Breast epithelium (tissue), 4 donors: ENCODE data around the gene MAGIX. TPM values are rescaled to one million over a fixed set of nuclear protein-coding genes. Genes with fewer than 3 reads are reported as not detected.

Source experiments
- DNase-seq, 2 donors: peaks; one replicate each; pipeline ENCODE4 v3.0.0-alpha.2; 2019; ENCODE audit warnings: low spot score in 2 of 2
- H3K27ac ChIP-seq, 2 donors: fragments of 200-600 bp; sonication (generic) in 1 of 2; one replicate each; pipeline ENCODE4 v1.5.1; 2016 to 2019; ENCODE audit warnings: mild to moderate bottlenecking in 1 of 2
- H3K27me3 ChIP-seq, 2 donors: fragments of 200-600 bp; sonication (generic) in 1 of 2; one replicate each; pipeline versions ENCODE4 v1.5.1 to v1.6.0; 2017 to 2019; ENCODE audit warnings: control low read depth in 1 of 2, mild to moderate bottlenecking in 1 of 2
- H3K36me3 ChIP-seq: fragments of 200-600 bp; one replicate; pipeline ENCODE4 v1.5.1; 2019
- H3K4me1 ChIP-seq, 2 donors: fragments of 200-600 bp; sonication (generic); one replicate each; pipeline ENCODE4 v1.5.1; 2016 to 2019; ENCODE audit warnings: control low read depth in 1 of 2
- H3K4me3 ChIP-seq, 3 donors: fragments of 200-600 bp; sonication (generic); 1 replicate in 2 of 3; 2 replicates in 1 of 3; pipeline ENCODE4 v1.5.1; 2016 to 2019; ENCODE audit warnings: mild to moderate bottlenecking in 3 of 3, moderate library complexity in 2 of 3
- H3K9me3 ChIP-seq, 2 donors: fragments of 200-600 bp; sonication (generic) in 1 of 2; one replicate each; pipeline ENCODE4 v1.5.1; 2016 to 2019; ENCODE audit warnings: control low read depth in 1 of 2
- POLR2A ChIP-seq: fragments of 450-650 bp; IDR thresholded peaks from one replicate; pipeline ENCODE4 v1.6.1; 2016; ENCODE audit warnings: antibody characterized with exemption, mild to moderate bottlenecking, moderate library complexity
- POLR2AphosphoS5 ChIP-seq, 3 donors: sonication (generic); formaldehyde crosslinking; IDR thresholded peaks; one replicate each; pipeline ENCODE4 v1.6.1; 2017; ENCODE audit warnings: antibody characterized with exemption in 3 of 3
- intact Hi-C: fragments of 100-400 bp; cut with DNase I; formaldehyde crosslinking; loops from one replicate; pipeline ENCODE4 v1.15.1; 2023; ENCODE audit warnings: low total_unique reads
- total RNA-seq, 3 donors: library from RNA; depleted of rRNA; stranded (reverse); fragments of >200 nt; gene quantifications; one replicate each; pipeline ENCODE4 v1.1.0, GENCODE V29; 2016
- TF ChIP-seq, protein P1 (sequence below), 3 donors: fragments of 450-650 bp; IDR thresholded peaks; one replicate each; pipeline ENCODE4 v1.5.1; 2016 to 2017; ENCODE audit warnings: antibody characterized with exemption in 3 of 3, mild to moderate bottlenecking in 3 of 3, moderate library complexity in 3 of 3

Gene MAGIX
- total RNA-seq, 3 donors from 2014 or later, result 1.3 to 12.4 (median 4.9) TPM

DNA sequence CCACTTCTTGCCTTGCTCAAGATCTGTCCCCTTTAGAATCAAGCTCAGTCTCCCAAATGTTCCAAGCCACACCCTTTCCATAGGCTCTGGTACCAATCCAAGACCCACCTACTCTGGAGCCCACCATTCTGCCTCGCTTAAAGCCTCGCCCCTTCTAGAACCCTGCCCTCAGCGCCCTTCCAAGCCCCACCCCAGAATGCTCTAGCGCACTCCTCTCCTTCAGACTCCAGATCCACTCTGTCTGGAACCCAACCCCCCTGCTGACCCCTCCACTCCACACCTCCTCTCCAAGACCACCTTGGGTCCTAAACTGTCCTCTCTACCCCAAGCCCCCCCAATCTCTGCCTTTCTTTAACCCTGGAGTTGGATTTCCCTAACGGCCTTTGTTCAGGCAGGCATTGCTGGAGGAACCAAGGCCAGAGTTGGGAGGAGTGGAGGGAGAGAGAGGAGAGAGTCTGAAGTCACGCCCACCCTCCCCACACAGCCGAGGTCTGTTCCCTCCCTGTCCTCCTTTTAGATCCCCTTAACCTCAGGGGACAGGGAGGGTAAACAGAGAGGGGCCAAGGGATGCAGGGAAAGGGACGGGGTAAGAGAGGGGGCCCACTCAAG, 26.0 kb downstream of the MAGIX start:
- intact Hi-C loops, result no loop called here
- TF ChIP-seq, protein P1, sequence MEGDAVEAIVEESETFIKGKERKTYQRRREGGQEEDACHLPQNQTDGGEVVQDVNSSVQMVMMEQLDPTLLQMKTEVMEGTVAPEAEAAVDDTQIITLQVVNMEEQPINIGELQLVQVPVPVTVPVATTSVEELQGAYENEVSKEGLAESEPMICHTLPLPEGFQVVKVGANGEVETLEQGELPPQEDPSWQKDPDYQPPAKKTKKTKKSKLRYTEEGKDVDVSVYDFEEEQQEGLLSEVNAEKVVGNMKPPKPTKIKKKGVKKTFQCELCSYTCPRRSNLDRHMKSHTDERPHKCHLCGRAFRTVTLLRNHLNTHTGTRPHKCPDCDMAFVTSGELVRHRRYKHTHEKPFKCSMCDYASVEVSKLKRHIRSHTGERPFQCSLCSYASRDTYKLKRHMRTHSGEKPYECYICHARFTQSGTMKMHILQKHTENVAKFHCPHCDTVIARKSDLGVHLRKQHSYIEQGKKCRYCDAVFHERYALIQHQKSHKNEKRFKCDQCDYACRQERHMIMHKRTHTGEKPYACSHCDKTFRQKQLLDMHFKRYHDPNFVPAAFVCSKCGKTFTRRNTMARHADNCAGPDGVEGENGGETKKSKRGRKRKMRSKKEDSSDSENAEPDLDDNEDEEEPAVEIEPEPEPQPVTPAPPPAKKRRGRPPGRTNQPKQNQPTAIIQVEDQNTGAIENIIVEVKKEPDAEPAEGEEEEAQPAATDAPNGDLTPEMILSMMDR (IDR thresholded peaks at IDR 0.05), result no peak
- TF ChIP-seq POLR2A (no peak), POLR2AphosphoS5 (IDR thresholded peaks at IDR 0.05) (no peak)
- Histone ChIP-seq H3K4me1 (no peaks in the 10 kb centered on the region), H3K9me3 (no peaks in the 10 kb centered on the region), H3K4me3 (no peak overlapping the region), H3K36me3 (no peaks in the 10 kb centered on the region), H3K27ac (peak overlapping the region in 1 of 2 donors; percentile 12), H3K27me3 (peaks cover 0 to 5% of the 10 kb centered on the region in 2 donors)
- DNase-seq, result no peak

DNA sequence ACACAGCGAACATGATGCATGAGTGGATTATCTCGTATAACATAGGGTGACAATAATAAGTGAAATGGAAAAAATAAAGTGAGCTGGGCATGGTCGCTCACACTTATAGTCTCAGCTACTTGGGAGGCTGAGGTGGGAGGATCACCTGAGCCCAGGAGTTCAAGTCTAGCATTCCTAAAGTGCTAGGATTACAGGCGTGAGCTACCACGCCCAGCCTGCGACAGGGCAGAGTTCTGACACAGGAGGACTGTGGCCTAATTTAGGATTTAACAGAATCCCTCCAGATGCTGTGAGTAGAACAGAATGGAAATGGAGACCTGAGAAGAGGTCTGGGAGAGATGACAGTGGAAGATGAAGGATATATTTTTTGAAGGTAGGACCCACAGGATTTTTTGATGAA, 27.0 kb downstream of the MAGIX start:
- Histone ChIP-seq H3K27ac (peak overlapping the region in 1 of 2 donors; percentile 91), H3K9me3 (no peaks in the 10 kb centered on the region), H3K4me1 (no peaks in the 10 kb centered on the region), H3K4me3 (peak overlapping the region in 1 of 3 donors; percentile 32), H3K27me3 (peaks cover 0 to 3% of the 10 kb centered on the region in 2 donors), H3K36me3 (no peaks in the 10 kb centered on the region)
- no peak for DNase-seq
- TF ChIP-seq POLR2AphosphoS5 (IDR thresholded peaks at IDR 0.05) (no peak), POLR2A (no peak)
- TF ChIP-seq, protein P1 (IDR thresholded peaks at IDR 0.05), result no peak
- intact Hi-C loops, result loop anchor here (2.0 kb wide), 1 partner anchor 81 kb away; no protein-coding TSS in a partner anchor

DNA sequence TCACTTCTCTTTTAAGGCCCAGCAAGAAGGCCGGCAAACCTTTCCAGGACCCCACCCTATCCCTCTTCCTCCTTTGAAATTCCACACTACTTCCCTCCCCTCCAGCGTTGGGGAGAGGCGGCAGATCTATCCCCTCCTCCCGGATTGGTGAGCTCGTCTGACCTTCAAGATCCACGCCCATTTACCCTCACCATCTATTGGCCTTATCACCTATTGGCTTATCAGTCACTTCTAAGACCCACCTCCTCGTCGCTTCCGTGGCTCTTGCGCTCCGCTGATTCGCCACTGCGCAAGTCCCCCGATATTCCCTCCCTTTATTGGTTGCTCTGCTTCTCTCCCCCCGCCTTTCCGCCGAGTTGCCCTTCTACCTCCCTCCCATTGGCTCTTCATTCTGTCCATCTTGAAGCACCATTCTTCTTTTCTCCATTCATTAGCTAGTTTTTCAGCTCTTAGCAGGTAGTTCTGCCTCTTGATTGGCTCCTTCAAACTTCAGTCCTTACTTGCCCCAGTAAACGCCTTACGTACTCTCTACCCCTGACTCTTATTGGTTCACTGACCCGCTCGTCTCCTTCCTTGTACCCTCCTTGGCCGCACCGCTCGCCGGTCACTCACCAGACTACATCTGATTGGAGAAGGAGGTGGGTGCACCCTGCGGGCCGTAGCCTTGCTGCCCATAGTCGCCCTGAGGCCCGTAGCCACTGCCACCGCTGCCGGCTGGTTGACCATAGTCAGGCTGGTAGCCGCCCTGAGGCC, 28.4 kb downstream of the MAGIX start:
- Histone ChIP-seq H3K9me3 (no peaks in the 10 kb centered on the region), H3K36me3 (no peaks in the 10 kb centered on the region), H3K4me1 (no peaks in the 10 kb centered on the region), H3K27ac (peak overlapping the region; percentile 77 to 91), H3K27me3 (peaks cover 0 to 6% of the 10 kb centered on the region in 2 donors), H3K4me3 (peak overlapping the region; percentile 55 to 69 (median 64))
- intact Hi-C loops, result loop anchor here (2.0 kb wide), 1 partner anchor 80 kb away; no protein-coding TSS in a partner anchor
- DNase-seq, result peak; percentile 79 to 97
- TF ChIP-seq POLR2A, result peak; percentile 26
- TF ChIP-seq, protein P1 (IDR thresholded peaks at IDR 0.05), result no peak
- peak; percentile 34 to 53 (median 43) for TF ChIP-seq POLR2AphosphoS5 (IDR thresholded peaks at IDR 0.05)

DNA sequence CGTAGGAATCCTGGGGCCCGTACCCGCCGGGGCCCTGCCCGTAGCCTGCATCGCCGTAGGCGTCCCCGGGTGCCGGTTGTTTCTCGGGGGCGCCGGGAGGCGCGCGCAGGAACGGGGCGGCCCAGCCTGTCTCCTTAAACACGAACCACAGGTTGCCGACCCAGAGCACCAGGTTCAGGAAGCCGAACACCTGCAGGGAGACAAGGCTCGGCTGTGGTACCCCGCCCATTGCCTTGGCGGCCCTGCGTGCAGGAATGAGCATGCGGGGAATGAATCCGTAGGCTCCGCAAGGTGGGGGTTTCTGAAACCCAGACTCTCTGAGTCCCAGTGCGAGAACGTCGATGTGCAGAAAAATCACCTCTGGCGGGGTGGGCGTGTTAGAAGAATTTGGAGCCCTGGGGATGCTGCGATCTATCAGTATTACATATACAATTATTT, 29.0 kb downstream of the MAGIX start:
- intact Hi-C loops, result loop anchor here (2.0 kb wide), 1 partner anchor 79 kb away; no protein-coding TSS in a partner anchor
- no peak for DNase-seq
- H3K9me3 ChIP-seq, result no peaks in the 10 kb centered on the region
- peak overlapping the region; percentile 60 to 85 for H3K27ac ChIP-seq
- H3K4me3 ChIP-seq, result peak overlapping the region; percentile 55 to 69 (median 64)
- peaks cover 0 to 8% of the 10 kb centered on the region in 2 donors for H3K27me3 ChIP-seq
- no peak for TF ChIP-seq POLR2AphosphoS5 (IDR thresholded peaks at IDR 0.05)
- TF ChIP-seq, protein P1 (IDR thresholded peaks at IDR 0.05), result no peak
- TF ChIP-seq POLR2A, result no peak
- no peaks in the 10 kb centered on the region for H3K4me1 ChIP-seq
- no peaks in the 10 kb centered on the region for H3K36me3 ChIP-seq
